Measurements from ENCODE around the gene RPN1.

DNA sequence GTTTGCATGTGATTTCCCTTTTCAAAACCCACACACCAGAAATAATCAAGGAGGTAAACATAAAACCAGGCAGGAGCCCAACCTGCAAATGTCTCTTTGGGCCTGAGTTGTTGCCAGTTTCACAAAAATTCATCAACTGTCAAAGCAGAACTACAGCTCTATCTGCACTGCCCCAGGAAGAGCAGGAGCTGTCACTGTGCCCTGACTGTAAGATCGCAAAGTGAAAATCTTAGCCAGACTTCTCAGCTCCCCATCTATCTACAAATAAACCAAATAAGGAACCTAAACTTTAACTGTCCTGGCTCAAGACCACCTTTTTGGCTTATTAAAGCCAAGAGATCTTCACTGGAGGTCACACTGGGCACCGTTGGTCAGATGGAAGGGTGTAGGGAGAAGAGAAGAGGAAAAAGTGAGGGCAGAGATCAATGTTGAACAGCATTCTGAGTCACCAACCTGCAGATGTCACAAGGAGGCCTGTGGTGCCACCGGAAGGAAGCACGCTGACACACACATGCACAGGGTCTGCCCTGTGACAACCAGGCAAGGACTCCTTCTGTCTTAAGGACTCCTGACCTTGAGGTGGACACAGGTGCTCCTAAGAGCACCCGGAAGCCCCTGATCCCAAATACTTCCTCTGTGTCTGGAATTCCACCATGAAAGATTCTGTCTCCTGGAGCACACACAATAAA lies 58.7 kb downstream of the RPN1 start:
- TF ChIP-seq, protein P1, sequence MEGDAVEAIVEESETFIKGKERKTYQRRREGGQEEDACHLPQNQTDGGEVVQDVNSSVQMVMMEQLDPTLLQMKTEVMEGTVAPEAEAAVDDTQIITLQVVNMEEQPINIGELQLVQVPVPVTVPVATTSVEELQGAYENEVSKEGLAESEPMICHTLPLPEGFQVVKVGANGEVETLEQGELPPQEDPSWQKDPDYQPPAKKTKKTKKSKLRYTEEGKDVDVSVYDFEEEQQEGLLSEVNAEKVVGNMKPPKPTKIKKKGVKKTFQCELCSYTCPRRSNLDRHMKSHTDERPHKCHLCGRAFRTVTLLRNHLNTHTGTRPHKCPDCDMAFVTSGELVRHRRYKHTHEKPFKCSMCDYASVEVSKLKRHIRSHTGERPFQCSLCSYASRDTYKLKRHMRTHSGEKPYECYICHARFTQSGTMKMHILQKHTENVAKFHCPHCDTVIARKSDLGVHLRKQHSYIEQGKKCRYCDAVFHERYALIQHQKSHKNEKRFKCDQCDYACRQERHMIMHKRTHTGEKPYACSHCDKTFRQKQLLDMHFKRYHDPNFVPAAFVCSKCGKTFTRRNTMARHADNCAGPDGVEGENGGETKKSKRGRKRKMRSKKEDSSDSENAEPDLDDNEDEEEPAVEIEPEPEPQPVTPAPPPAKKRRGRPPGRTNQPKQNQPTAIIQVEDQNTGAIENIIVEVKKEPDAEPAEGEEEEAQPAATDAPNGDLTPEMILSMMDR (conservative IDR thresholded peaks at IDR 0.05), result no peak
- TF ChIP-seq EZH2 (IDR thresholded peaks at IDR 0.05; ENCODE audit: low read depth), result no peak
